Endothelial cell of umbilical vein (primary cell): Measurements from ENCODE around the gene TTC34. TPM values are rescaled to one million over a fixed set of nuclear protein-coding genes. Genes with fewer than 3 reads are reported as not detected.

Experiments
- BruUV-seq: library from RNA; stranded (reverse); fragments of 400-500 nt; replicated peaks from 2 replicates; lab custom pipeline; 2021; lab: Mats Ljungman, UMichigan
- CTCF ChIA-PET: fragments of 300-600, 350-600 bp; sonication (Branson Sonifier 250); formaldehyde crosslinking; loops from one replicate; lab custom pipeline; 2021; ENCODE audit warnings: antibody characterized with exemption, inconsistent platforms; lab: Charles Lee
- POLR2A ChIA-PET: fragments of 300-600, 350-600 bp; sonication (Branson Sonifier 250); formaldehyde crosslinking; loops from one replicate; lab custom pipeline; 2021; ENCODE audit warnings: antibody characterized with exemption, inconsistent platforms; lab: Charles Lee
- DNase-seq: peaks from one replicate; pipeline ENCODE4 v3.0.0-alpha.2; 2011; ENCODE audit warnings: low read depth, low spot score
- FAIRE-seq: peaks from 2 replicates; lab custom pipeline; 2011; peaks lifted over from hg19 to GRCh38; lab: Jason Lieb, UNC
- H2AFZ ChIP-seq: 2 replicates; pipeline ENCODE4 v1.6.0; 2012; ENCODE audit warnings: low read depth, low read length, control low read depth, inconsistent platforms
- H3K27ac ChIP-seq: 2 replicates; pipeline ENCODE4 v1.5.1; 2011; ENCODE audit warnings: low read depth, mild to moderate bottlenecking, control low read depth, low read length, moderate library complexity; ENCODE audit not compliant: insufficient read depth
- H3K27me3 ChIP-seq, 2 experiments: 2 replicates each; pipeline versions ENCODE4 v1.6.0 to v1.6.1; 2011; ENCODE audit warnings: low read length in 2 of 2, mixed read lengths in 1 of 2; ENCODE audit not compliant: control insufficient read depth in 2 of 2, insufficient read depth in 2 of 2
- H3K36me3 ChIP-seq, 2 experiments: 2 replicates in 1 of 2; 3 replicates in 1 of 2; pipeline ENCODE4 v1.5.1; 2011; ENCODE audit warnings: low read length in 2 of 2, mild to moderate bottlenecking in 1 of 2, moderate library complexity in 1 of 2; ENCODE audit not compliant: control insufficient read depth in 2 of 2, insufficient read depth in 2 of 2; ENCODE audit errors: extremely low read depth in 1 of 2
- H3K4me1 ChIP-seq: 3 replicates; pipeline ENCODE4 v1.5.1; 2011; ENCODE audit warnings: mild to moderate bottlenecking, low read length; ENCODE audit not compliant: control insufficient read depth, insufficient read depth; ENCODE audit errors: extremely low read depth
- H3K4me2 ChIP-seq: 2 replicates; pipeline ENCODE4 v1.6.1; 2011; ENCODE audit warnings: low read length, control low read depth, mixed read lengths; ENCODE audit not compliant: insufficient read depth
- H3K4me3 ChIP-seq, 3 experiments: fragments of 200-600 bp in 1 of 3; sonication (generic), shearing (Covaris generic) in 1 of 3; replicated peaks in 1 of 3; 2 replicates each; pipeline ENCODE4 v1.5.1; 2011 to 2016; ENCODE audit warnings: control low read depth in 3 of 3, low read length in 3 of 3, mild to moderate bottlenecking in 2 of 3, inconsistent platforms in 1 of 3, low read depth in 1 of 3, moderate library complexity in 1 of 3; ENCODE audit not compliant: insufficient read depth in 1 of 3
- H3K79me2 ChIP-seq: 2 replicates; pipeline ENCODE4 v1.6.0; 2012; ENCODE audit warnings: low read length, inconsistent platforms; ENCODE audit not compliant: control insufficient read depth, insufficient read depth
- H3K9ac ChIP-seq: replicated peaks from 2 replicates; pipeline ENCODE3; 2011; ENCODE audit warnings: low read length, control low read depth; ENCODE audit not compliant: insufficient read depth; ENCODE audit errors: extremely low read depth
- H3K9me1 ChIP-seq: replicated peaks from 3 replicates; pipeline ENCODE4 v1.6.0; 2011; ENCODE audit warnings: mild to moderate bottlenecking, low read length; ENCODE audit not compliant: control insufficient read depth, insufficient read depth; ENCODE audit errors: extremely low read depth
- H3K9me3 ChIP-seq: replicated peaks from 2 replicates; pipeline ENCODE4 v1.5.1; 2012; ENCODE audit warnings: low read length, inconsistent platforms; ENCODE audit not compliant: control insufficient read depth, insufficient read depth
- H4K20me1 ChIP-seq: replicated peaks from 2 replicates; pipeline ENCODE3; 2011; ENCODE audit warnings: mild to moderate bottlenecking, low read length; ENCODE audit not compliant: control insufficient read depth, insufficient read depth; ENCODE audit errors: extremely low read depth
- FOS ChIP-seq: IDR thresholded peaks from 2 replicates; pipeline ENCODE4 v1.6.1; 2011; ENCODE audit warnings: mild to moderate bottlenecking, low read length, moderate library complexity, borderline replicate concordance; ENCODE audit not compliant: insufficient read depth
- JUN ChIP-seq: IDR thresholded peaks from 2 replicates; pipeline ENCODE4 v1.6.1; 2011; ENCODE audit warnings: borderline replicate concordance, low read depth; ENCODE audit not compliant: insufficient read length, insufficient read depth
- POLR2AphosphoS5 ChIP-seq: IDR thresholded peaks from 2 replicates; pipeline ENCODE4 v1.6.1; 2012; ENCODE audit warnings: low read depth, mild to moderate bottlenecking, control low read depth, low read length, moderate library complexity; ENCODE audit not compliant: insufficient read depth
- dilution Hi-C: fragments of 300-500 bp; cut with MboI; formaldehyde crosslinking; loops from one replicate; pipeline ENCODE4 v1.15.0; 2019; ENCODE audit warnings: low sequenced_read_pairs; ENCODE audit not compliant: extremely low pct_ligation_motif_present
- intact Hi-C: fragments of 100-400 bp; cut with micrococcal nuclease; formaldehyde crosslinking; loops from one replicate; pipeline ENCODE4 v1.10.0; 2022
- polyA plus RNA-seq, 4 experiments: library from polyadenylated mRNA; depleted of rRNA in 3 of 4; stranded (reverse) in 3 of 4; unstranded in 1 of 4; fragments of >200 nt; gene quantifications; 2 replicates each; pipeline versions ENCODE4 v1.2.1 to v1.2.3, GENCODE V29; 2011 to 2012; ENCODE audit warnings: missing spikeins in 1 of 4
- total RNA-seq: library from RNA; stranded (reverse); gene quantifications from 2 replicates; pipeline ENCODE4 v1.2.3, GENCODE V29; 2021
- TF ChIP-seq, protein P1 (sequence below), 2 donors: IDR thresholded peaks; 1 replicate in 1 of 2; 2 replicates in 1 of 2; pipeline ENCODE4 v1.5.1; 2011; ENCODE audit warnings: low read length in 2 of 2, mild to moderate bottlenecking in 2 of 2, moderate library complexity in 2 of 2, control low read depth in 1 of 2, inconsistent platforms in 1 of 2, low read depth in 1 of 2; ENCODE audit not compliant: insufficient read depth in 1 of 2; ENCODE audit errors: extremely low read depth in 1 of 2

The TTC34 gene
- total and polyA plus RNA-seq, 2 donors (not counting 3 experiments of a cell fraction or from before 2014, with no cell fraction given) = 0.08 to 0.77 TPM

DNA sequence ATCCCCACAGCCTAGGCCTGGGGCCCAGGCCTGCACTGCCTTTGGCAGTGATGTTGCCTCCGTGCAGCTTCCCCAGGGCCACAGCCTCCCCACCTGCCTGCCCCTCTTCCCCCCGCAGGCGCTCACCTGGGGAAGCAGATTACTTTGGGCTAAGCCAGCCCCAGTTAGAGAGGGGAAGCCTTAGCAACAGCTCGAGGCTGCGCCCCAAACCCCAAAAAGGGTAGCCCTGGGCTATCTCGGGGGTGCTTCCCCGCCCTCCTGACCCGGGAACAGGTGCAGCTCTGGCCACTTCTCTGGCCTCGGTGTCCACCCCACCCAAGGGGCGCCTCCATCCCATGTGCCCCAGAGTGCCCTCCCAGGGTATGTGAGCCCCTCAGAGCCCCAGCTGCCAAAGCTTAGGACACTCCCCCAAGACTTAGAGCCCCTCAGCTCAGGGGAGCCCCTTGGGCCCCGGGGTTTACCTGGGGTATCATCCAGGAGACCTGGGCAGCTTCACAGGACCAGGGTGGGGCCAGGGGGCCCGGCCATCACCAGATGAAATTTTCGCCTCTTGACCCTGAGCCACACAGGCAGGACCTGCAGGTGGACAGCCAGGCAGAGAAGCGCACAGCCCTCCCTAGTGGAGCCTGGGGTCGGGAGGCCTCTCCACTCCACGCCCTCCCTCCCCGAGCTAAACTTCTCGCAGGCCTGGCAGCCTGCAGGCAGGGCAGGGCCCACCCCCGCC is 3.3 kb upstream of the TTC34 start:
- DNase-seq (no peak), FAIRE-seq (no peak)
- Histone ChIP-seq H4K20me1 (no peaks in the 10 kb centered on the region), H3K27me3 (no peaks in the 10 kb centered on the region), H3K79me2 (no peaks in the 10 kb centered on the region), H3K4me2 (no peak overlapping the region), H3K9ac (no peak overlapping the region), H3K27ac (no peak overlapping the region), H3K4me1 (no peaks in the 10 kb centered on the region), H3K9me1 (no peaks in the 10 kb centered on the region), H2AFZ (no peak overlapping the region), H3K9me3 (no peaks in the 10 kb centered on the region), H3K36me3 (no peaks in the 10 kb centered on the region), H3K4me3 (no peak overlapping the region)
- BruUV-seq = no TSS peak
- TF ChIP-seq POLR2AphosphoS5 = no peak
- TF ChIP-seq FOS = no peak
- TF ChIP-seq, protein P1, sequence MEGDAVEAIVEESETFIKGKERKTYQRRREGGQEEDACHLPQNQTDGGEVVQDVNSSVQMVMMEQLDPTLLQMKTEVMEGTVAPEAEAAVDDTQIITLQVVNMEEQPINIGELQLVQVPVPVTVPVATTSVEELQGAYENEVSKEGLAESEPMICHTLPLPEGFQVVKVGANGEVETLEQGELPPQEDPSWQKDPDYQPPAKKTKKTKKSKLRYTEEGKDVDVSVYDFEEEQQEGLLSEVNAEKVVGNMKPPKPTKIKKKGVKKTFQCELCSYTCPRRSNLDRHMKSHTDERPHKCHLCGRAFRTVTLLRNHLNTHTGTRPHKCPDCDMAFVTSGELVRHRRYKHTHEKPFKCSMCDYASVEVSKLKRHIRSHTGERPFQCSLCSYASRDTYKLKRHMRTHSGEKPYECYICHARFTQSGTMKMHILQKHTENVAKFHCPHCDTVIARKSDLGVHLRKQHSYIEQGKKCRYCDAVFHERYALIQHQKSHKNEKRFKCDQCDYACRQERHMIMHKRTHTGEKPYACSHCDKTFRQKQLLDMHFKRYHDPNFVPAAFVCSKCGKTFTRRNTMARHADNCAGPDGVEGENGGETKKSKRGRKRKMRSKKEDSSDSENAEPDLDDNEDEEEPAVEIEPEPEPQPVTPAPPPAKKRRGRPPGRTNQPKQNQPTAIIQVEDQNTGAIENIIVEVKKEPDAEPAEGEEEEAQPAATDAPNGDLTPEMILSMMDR (IDR thresholded peaks at IDR 0.05; ENCODE audit: extremely low read depth in 1 of 2, insufficient read depth in 1 of 2, low read depth in 1 of 2, low read length in 2 of 2) = no peak
- TF ChIP-seq JUN = no peak
- dilution Hi-C loops = no loop called here
- intact Hi-C loops = no loop called here
- ChIA-PET POLR2A (no interaction called here), CTCF (no interaction called here)
